ENCODE measurements around the gene AHNAK. TPM values are rescaled to one million over a fixed set of nuclear protein-coding genes. Genes with fewer than 3 reads are reported as not detected.

Gene AHNAK
- total and polyA plus RNA-seq, 2 donors (not counting 3 experiments of a cell fraction or from before 2014, with no cell fraction given), result 35.2 to 436 TPM

DNA sequence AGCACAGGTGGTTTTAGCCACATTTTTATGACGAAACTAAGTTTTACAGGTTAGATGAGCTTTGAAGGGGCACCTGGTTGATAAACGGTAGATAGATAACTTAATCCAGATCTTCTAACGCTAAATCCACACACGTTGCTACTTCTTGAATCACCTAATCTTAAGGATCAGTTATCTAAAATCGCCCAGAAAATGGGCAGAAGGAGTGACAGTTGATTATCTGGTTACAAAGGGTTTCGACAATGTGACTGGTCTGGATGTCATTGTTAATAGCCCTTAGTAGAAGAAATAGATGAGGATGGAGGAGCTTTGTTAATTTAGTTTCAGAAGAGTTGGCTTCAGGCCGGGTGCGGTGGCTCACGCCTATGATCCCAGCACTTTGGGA lies 84.1 kb downstream of the AHNAK start:
- Histone ChIP-seq H3K4me2 (ENCODE audit: insufficient read depth, low read length) (no peak overlapping the region), H3K27ac (ENCODE audit: insufficient read depth, low read depth, low read length) (no peak overlapping the region), H3K9me3 (replicated peaks; ENCODE audit: control insufficient read depth, insufficient read depth, low read length) (no peaks in the 10 kb centered on the region), H3K4me3 (replicated peaks in 1 of 3; ENCODE audit: insufficient read depth in 1 of 3, low read depth in 1 of 3, low read length in 3 of 3) (no peak overlapping the region), H3K79me2 (ENCODE audit: control insufficient read depth, insufficient read depth, low read length) (no peaks in the 10 kb centered on the region), H2AFZ (ENCODE audit: low read depth, low read length) (no peak overlapping the region), H3K9me1 (replicated peaks; ENCODE audit: control insufficient read depth, extremely low read depth, insufficient read depth, low read length) (no peaks in the 10 kb centered on the region), H3K27me3 (ENCODE audit: control insufficient read depth in 2 of 2, insufficient read depth in 2 of 2, low read length in 2 of 2) (no peaks in the 10 kb centered on the region), H4K20me1 (replicated peaks; ENCODE audit: control insufficient read depth, extremely low read depth, insufficient read depth, low read length) (no peaks in the 10 kb centered on the region), H3K36me3 (ENCODE audit: control insufficient read depth in 2 of 2, extremely low read depth in 1 of 2, insufficient read depth in 2 of 2, low read length in 2 of 2) (no peaks in the 10 kb centered on the region), H3K4me1 (ENCODE audit: control insufficient read depth, extremely low read depth, insufficient read depth, low read length) (no peaks in the 10 kb centered on the region), H3K9ac (replicated peaks; ENCODE audit: extremely low read depth, insufficient read depth, low read length) (no peak overlapping the region)
- TF ChIP-seq MAX (IDR thresholded peaks at IDR 0.05; ENCODE audit: insufficient read depth, insufficient read length) (no peak), GATA2 (IDR thresholded peaks at IDR 0.05; ENCODE audit: insufficient read depth, insufficient read length, low read depth, low read length) (no peak), EZH2 (IDR thresholded peaks at IDR 0.05; ENCODE audit: borderline replicate concordance, low read depth, low read length, severe bottlenecking) (no peak), MYC (IDR thresholded peaks at IDR 0.05; ENCODE audit: low read depth, low read length) (no peak), POLR2A (IDR thresholded peaks at IDR 0.05; ENCODE audit: low read depth, low read length) (no peak), FOS (IDR thresholded peaks at IDR 0.05; ENCODE audit: borderline replicate concordance, insufficient read depth, low read length) (no peak), JUN (IDR thresholded peaks at IDR 0.05; ENCODE audit: borderline replicate concordance, insufficient read depth, insufficient read length, low read depth) (no peak), CTCF (IDR thresholded peaks at IDR 0.05; ENCODE audit: extremely low read depth in 1 of 2, insufficient read depth in 1 of 2, low read depth in 1 of 2, low read length in 2 of 2) (no peak), POLR2AphosphoS5 (IDR thresholded peaks at IDR 0.05; ENCODE audit: insufficient read depth, low read depth, low read length) (no peak)
- ChIA-PET POLR2A (no interaction called here), CTCF (interaction anchor here (0.7 to 1.9 kb wide), 6 partner anchors 14 to 67 kb away, joined by 3 to 11 read pairs (median 4); no protein-coding TSS in a partner anchor)
- dilution Hi-C loops (cut with MboI; ENCODE audit: extremely low pct_ligation_motif_present, low sequenced_read_pairs) (no loop called here), intact Hi-C loops (cut with micrococcal nuclease) (no loop called here)
- BruUV-seq (replicated peaks), result no TSS peak
- no peak for FAIRE-seq
- no peak for DNase-seq (ENCODE audit: low read depth, low spot score)
